HG03175 (cell line): Measurements from ENCODE around the gene AP5S1.

Experiments used
- ATAC-seq: cut with Tn5 transposase; IDR thresholded peaks from one replicate; pipeline ENCODE4 v1.9.1; 2021; ENCODE audit warnings: mild to moderate bottlenecking, moderate library complexity; ENCODE audit not compliant: unreplicated experiment

Gene AP5S1

GRCh38 chr20:3873507-3873906, 53.2 kb downstream of the AP5S1 start:
- ATAC-seq: no peak

GRCh38 chr20:3874194-3874844, 54.0 kb downstream of the AP5S1 start:
- no peak for ATAC-seq

- no peak for ATAC-seq
These were observed 55.1 kb downstream of the AP5S1 start for GRCh38 chr20:3875378-3875974.

GRCh38 chr20:3876000-3876399, 55.7 kb downstream of the AP5S1 start:
- ATAC-seq: no peak

- no peak for ATAC-seq
These were observed 56.3 kb downstream of the AP5S1 start for GRCh38 chr20:3876676-3877075.
